Activated T-helper 17 cell treated with anti-CD3 and anti-CD28 coated beads, Interleukin-2, amount 50 U/mL, for 72 hours (primary cell): ENCODE measurements around the gene EIF5B. TPM values are rescaled to one million over a fixed set of nuclear protein-coding genes. Genes with fewer than 3 reads are reported as not detected.

Experiments
- ATAC-seq: fragments of 150-1000 bp; cut with Tn5 transposase; replicated peaks from 2 replicates; pipeline ENCODE4 v1.10.0; 2021; ENCODE audit warnings: mild to moderate bottlenecking, moderate library complexity
- H3K27ac Mint-ChIP-seq: one replicate; pipeline ENCODE4 v1.8.0; 2022; ENCODE audit warnings: mixed read lengths
- H3K27me3 Mint-ChIP-seq: one replicate; pipeline ENCODE4 v1.8.0; 2022; ENCODE audit warnings: mixed read lengths
- H3K36me3 Mint-ChIP-seq: one replicate; pipeline ENCODE4 v1.8.0; 2022; ENCODE audit warnings: low read depth, mild to moderate bottlenecking, mixed read lengths
- H3K4me1 Mint-ChIP-seq: one replicate; pipeline ENCODE4 v1.8.0; 2022; ENCODE audit warnings: mixed read lengths
- H3K4me3 Mint-ChIP-seq: one replicate; pipeline ENCODE4 v1.8.0; 2022; ENCODE audit warnings: mild to moderate bottlenecking, mixed read lengths
- H3K9me3 Mint-ChIP-seq: one replicate; pipeline ENCODE4 v1.8.0; 2022; ENCODE audit warnings: mixed read lengths
- total RNA-seq, 2 donors: library from RNA; stranded (reverse); gene quantifications; one replicate each; pipeline ENCODE4 v1.2.3, GENCODE V29; 2022

EIF5B gene
- total RNA-seq, 2 donors from 2014 or later: 54.1 to 77.8 TPM

DNA sequence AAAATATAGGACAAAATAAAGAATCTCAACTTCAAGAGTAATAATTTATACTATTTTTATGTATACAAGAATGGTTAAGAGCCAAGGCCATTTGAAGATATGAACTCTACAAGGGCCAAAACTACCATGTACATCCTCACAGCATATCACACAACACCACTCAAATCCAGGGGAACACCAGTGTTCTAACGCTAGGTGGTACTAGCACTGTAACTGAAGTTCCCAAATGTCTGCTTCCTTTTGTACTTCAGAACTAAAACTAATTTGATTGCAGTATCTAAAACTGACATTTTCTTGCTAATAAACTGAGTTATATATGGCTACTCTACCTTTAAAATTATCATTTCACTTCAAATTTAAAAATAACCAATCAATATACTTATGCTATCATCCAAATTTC lies 105.6 kb downstream of the EIF5B start:
- Mint-ChIP-seq H3K4me1 (peaks cover 6% of the 10 kb centered on the region), H3K4me3 (no peak overlapping the region), H3K27ac (no peak overlapping the region), H3K27me3 (no peaks in the 10 kb centered on the region), H3K36me3 (peaks cover 67% of the 10 kb centered on the region), H3K9me3 (no peaks in the 10 kb centered on the region)
- ATAC-seq: no peak

DNA sequence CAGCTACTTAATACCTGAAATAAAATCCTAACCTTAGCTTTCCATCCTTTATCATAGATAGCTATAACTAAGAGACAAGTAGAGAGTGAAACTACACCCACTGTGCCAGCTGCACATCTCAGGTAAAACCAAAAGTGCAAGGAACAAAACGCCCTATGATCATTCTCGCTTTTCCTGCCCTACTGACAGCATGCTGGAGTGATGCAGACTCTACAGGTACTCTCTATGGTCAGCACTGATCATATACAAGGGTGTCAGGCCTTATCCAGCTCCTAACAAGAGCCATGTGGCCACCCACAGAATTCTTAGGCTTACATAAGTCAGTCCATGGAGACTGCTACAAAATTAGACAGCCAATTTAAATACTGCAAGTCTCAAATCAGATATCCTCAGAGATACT lies 107.0 kb downstream of the EIF5B start:
- Mint-ChIP-seq H3K9me3 (no peaks in the 10 kb centered on the region), H3K4me3 (no peak overlapping the region), H3K27me3 (no peaks in the 10 kb centered on the region), H3K27ac (peak overlapping the region; percentile 36), H3K4me1 (peaks cover 6% of the 10 kb centered on the region), H3K36me3 (peaks cover 66% of the 10 kb centered on the region)
- peak; percentile 37 for ATAC-seq

DNA sequence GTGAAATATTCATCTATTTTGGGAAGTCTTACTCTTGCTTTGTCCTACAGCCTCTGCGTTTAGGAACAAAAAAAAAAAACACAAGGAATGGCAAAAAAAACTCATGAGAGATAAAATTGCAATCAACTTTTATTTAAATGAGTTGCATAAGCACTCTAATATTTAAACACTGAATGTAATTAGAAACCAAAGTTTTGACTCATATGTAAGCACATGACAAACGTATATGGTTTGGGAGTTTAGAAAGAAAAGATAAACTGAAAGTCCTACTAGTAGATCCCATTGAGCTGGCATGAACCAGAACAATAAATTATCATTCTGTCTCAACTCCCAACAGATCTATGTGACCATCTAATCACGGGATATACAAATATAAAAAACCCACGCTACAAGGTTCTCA lies 107.9 kb downstream of the EIF5B start:
- no peak for ATAC-seq
- Mint-ChIP-seq H3K4me1 (peaks cover 6% of the 10 kb centered on the region), H3K36me3 (peaks cover 57% of the 10 kb centered on the region)

DNA sequence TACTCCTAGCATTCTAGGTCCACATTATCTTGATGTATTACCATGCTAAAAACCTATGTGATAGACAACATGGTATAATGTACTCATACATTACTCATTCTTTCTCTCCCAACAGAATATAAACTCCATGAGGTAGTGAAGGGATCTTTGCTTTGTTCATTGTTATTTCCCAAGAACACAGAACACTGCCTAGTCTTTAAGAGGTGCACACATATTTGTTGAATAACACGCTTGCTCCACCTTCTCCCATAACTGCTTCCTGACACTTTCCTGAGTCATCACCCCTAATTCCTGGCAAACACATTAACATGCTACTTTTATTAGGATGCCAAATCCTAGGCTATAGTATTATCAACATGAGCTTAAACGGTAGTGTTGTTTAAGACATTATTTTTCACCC lies 111.4 kb downstream of the EIF5B start:
- H3K9me3 Mint-ChIP-seq: no peaks in the 10 kb centered on the region
- H3K27ac Mint-ChIP-seq: no peak overlapping the region
- no peak overlapping the region for H3K4me3 Mint-ChIP-seq
- peaks cover 72% of the 10 kb centered on the region for H3K36me3 Mint-ChIP-seq
- H3K27me3 Mint-ChIP-seq: no peaks in the 10 kb centered on the region
- no peak for ATAC-seq
- H3K4me1 Mint-ChIP-seq: peaks cover 6% of the 10 kb centered on the region

More for the DNA sequence above, 107.9 kb downstream of the EIF5B start:
- no peaks in the 10 kb centered on the region for H3K27me3 Mint-ChIP-seq
- H3K4me3 Mint-ChIP-seq: no peak overlapping the region
- no peaks in the 10 kb centered on the region for H3K9me3 Mint-ChIP-seq
- H3K27ac Mint-ChIP-seq: peak overlapping the region; percentile 36

DNA sequence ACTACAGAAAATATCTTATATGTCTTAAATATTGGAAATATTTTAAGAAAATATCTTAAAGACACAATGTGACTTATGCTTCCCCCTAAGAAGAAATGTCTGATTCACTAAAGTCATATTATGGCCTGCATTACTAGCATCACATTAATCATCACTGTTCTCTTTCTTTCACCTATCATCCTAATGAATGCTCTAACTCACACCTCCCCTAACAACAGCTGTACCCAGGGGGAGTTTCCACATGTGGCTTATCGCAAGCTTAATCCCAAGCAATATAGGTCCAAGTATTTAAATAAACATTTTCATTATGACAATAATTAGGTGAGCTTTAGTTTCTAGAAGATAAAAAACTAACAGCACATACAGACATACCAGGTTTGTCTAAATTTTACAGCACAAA lies 113.0 kb downstream of the EIF5B start:
- Mint-ChIP-seq H3K27me3 (no peaks in the 10 kb centered on the region), H3K9me3 (no peaks in the 10 kb centered on the region), H3K4me3 (no peak overlapping the region), H3K36me3 (peaks cover 82% of the 10 kb centered on the region), H3K27ac (no peak overlapping the region), H3K4me1 (peaks cover 3% of the 10 kb centered on the region)
- ATAC-seq: no peak

Other genes starting within 250 kb of the EIF5B start
- gene C2orf15, start 195.7 kb upstream of the EIF5B start, total RNA-seq: 1 to 10 TPM; 1.9 TPM
- 1 to 10 TPM; 3.5 to 9.8 TPM for gene TSGA10, start 182.4 kb upstream of the EIF5B start, total RNA-seq
- gene LIPT1, start 182.4 kb upstream of the EIF5B start, total RNA-seq: 1 to 10 TPM; 3.3 to 5.5 TPM
- gene MITD1, start 156.3 kb upstream of the EIF5B start, total RNA-seq: 10 to 100 TPM; 68.7 to 71.5 TPM
- gene MRPL30, start 156.2 kb upstream of the EIF5B start, total RNA-seq: 10 to 100 TPM; 25.7 to 26.0 TPM
- gene LYG2, start 81.7 kb upstream of the EIF5B start, total RNA-seq: not detected
- 1 to 10 TPM in 1 of 2 donors, under 1 TPM in 1; 0.58 to 1.3 TPM for gene LYG1, start 36.2 kb upstream of the EIF5B start, total RNA-seq
- gene TXNDC9, start 1.1 kb upstream of the EIF5B start, total RNA-seq: 10 to 100 TPM; 18.6 to 26.8 TPM
- gene REV1, start 152.6 kb downstream of the EIF5B start, total RNA-seq: 10 to 100 TPM; 33.1 to 40.1 TPM